HepG2 (cell line): Measurements from ENCODE around the gene DRAP1. TPM values are rescaled to one million over a fixed set of nuclear protein-coding genes. Genes with fewer than 3 reads are reported as not detected.

ENCODE experiments used
- ADNP ChIP-seq: sonication (generic); formaldehyde crosslinking; IDR thresholded peaks from 2 replicates; pipeline ENCODE4 v1.4.0; 2020; ENCODE audit warnings: missing genetic modification reagents
- DPF2 ChIP-seq: sonication (generic); formaldehyde crosslinking; IDR thresholded peaks from 2 replicates; pipeline ENCODE4 v1.4.0; 2020; ENCODE audit warnings: mild to moderate bottlenecking, low read depth, missing genetic modification reagents, borderline replicate concordance
- FOSL1 ChIP-seq: sonication (generic); formaldehyde crosslinking; IDR thresholded peaks from 2 replicates; pipeline ENCODE4 v1.9.0; 2021; ENCODE audit warnings: missing genetic modification reagents, borderline replicate concordance
- MXD4 ChIP-seq: IDR thresholded peaks from 2 replicates; pipeline ENCODE4 v1.6.1; 2016; ENCODE audit warnings: mild to moderate bottlenecking, missing biosample characterization, missing genetic modification reagents
- PCBP2 ChIP-seq: fragments of 200-400 bp; formaldehyde crosslinking; optimal IDR thresholded peaks from 2 replicates; pipeline ENCODE3; 2018; ENCODE audit warnings: low read length, low read depth; ENCODE audit not compliant: poor library complexity, severe bottlenecking
- PHF8 ChIP-seq: sonication (generic); formaldehyde crosslinking; IDR thresholded peaks from 2 replicates; pipeline ENCODE4 v1.5.0; 2020; ENCODE audit warnings: missing genetic modification reagents
- RFX3 ChIP-seq: IDR thresholded peaks from 2 replicates; pipeline ENCODE4 v1.6.1; 2016; ENCODE audit warnings: missing biosample characterization, missing genetic modification reagents
- TAF1 ChIP-seq: sonication (generic); formaldehyde crosslinking; IDR thresholded peaks from 2 replicates; pipeline ENCODE4 v1.4.0; 2020; ENCODE audit warnings: missing genetic modification reagents
- TCF7L2 ChIP-seq: IDR thresholded peaks from 2 replicates; pipeline ENCODE4 v1.6.1; 2011; ENCODE audit warnings: mild to moderate bottlenecking, low read depth, low read length, moderate library complexity
- YY1 ChIP-seq: IDR thresholded peaks from 2 replicates; pipeline ENCODE4 v1.6.1; 2011; ENCODE audit warnings: low read length, low read depth, moderate library complexity, mild to moderate bottlenecking; ENCODE audit not compliant: insufficient read depth, insufficient replicate concordance
- ZFP36L2 ChIP-seq: sonication (generic); formaldehyde crosslinking; IDR thresholded peaks from 2 replicates; pipeline ENCODE4 v1.4.0; 2020; ENCODE audit warnings: missing genetic modification reagents
- ZKSCAN5 ChIP-seq: sonication (generic); formaldehyde crosslinking; IDR thresholded peaks from 2 replicates; pipeline ENCODE4 v1.5.1; 2020; ENCODE audit warnings: mild to moderate bottlenecking, missing genetic modification reagents
- ZNF205 ChIP-seq: IDR thresholded peaks from 2 replicates; pipeline ENCODE4 v1.6.1; 2018; ENCODE audit warnings: missing biosample characterization, missing genetic modification reagents
- ZNF547 ChIP-seq: sonication (generic); formaldehyde crosslinking; IDR thresholded peaks from 2 replicates; pipeline ENCODE4 v1.5.1; 2020; ENCODE audit warnings: mild to moderate bottlenecking, missing genetic modification reagents
- ZNF652 ChIP-seq: IDR thresholded peaks from 2 replicates; pipeline ENCODE4 v1.6.1; 2016; ENCODE audit warnings: low read depth, borderline replicate concordance
- ZSCAN9 ChIP-seq: IDR thresholded peaks from 2 replicates; pipeline ENCODE4 v1.6.1; 2016; ENCODE audit warnings: borderline replicate concordance
- polyA plus RNA-seq, 8 experiments: library from polyadenylated mRNA; depleted of rRNA in 3 of 8; stranded (reverse) in 7 of 8; unstranded in 1 of 8; fragments of >200 nt; fragmentation: Illumina TruSeq in 4 of 8; extraction: Trizol in 4 of 8; gene quantifications; 2 replicates each; pipeline versions ENCODE4 v1.2.1 to v1.2.3, GENCODE V29; 2011 to 2016; ENCODE audit warnings: low read depth in 4 of 8, missing spikeins in 1 of 8, mixed read lengths in 1 of 8; ENCODE audit not compliant: insufficient read depth in 1 of 8
- total RNA-seq, 5 experiments: library from RNA; depleted of rRNA; stranded (reverse); fragments of >200 nt; fragmentation: Illumina TruSeq; extraction: Trizol; gene quantifications; 2 replicates each; pipeline ENCODE4 v1.2.3, GENCODE V29; 2016; ENCODE audit warnings: low read depth in 1 of 5
- TF ChIP-seq, protein P1 (sequence below), 2 experiments: fragments of 450-650 bp in 1 of 2; sonication (generic) in 1 of 2; formaldehyde crosslinking in 1 of 2; IDR thresholded peaks; 2 replicates each; pipeline versions ENCODE4 v1.6.1 to v1.8.0; 2016 to 2022; ENCODE audit warnings: antibody characterized with exemption in 1 of 2, mild to moderate bottlenecking in 1 of 2, missing genetic modification reagents in 1 of 2
- TF ChIP-seq, protein P2 (sequence below): sonication (generic); formaldehyde crosslinking; IDR thresholded peaks from 2 replicates; pipeline ENCODE4 v1.9.0; 2021; ENCODE audit warnings: missing genetic modification reagents, mild to moderate bottlenecking, borderline replicate concordance
- TF ChIP-seq, protein P3 (sequence below): IDR thresholded peaks from 2 replicates; pipeline ENCODE4 v1.6.1; 2016; ENCODE audit warnings: missing genetic modification reagents, missing compliant biosample characterization

The DRAP1 gene
- total and polyA plus RNA-seq, 2 of the 13 experiments (the other 11 are each of a cell fraction or from before 2014, with no cell fraction given), result 46.8 to 52.3 TPM

DNA sequence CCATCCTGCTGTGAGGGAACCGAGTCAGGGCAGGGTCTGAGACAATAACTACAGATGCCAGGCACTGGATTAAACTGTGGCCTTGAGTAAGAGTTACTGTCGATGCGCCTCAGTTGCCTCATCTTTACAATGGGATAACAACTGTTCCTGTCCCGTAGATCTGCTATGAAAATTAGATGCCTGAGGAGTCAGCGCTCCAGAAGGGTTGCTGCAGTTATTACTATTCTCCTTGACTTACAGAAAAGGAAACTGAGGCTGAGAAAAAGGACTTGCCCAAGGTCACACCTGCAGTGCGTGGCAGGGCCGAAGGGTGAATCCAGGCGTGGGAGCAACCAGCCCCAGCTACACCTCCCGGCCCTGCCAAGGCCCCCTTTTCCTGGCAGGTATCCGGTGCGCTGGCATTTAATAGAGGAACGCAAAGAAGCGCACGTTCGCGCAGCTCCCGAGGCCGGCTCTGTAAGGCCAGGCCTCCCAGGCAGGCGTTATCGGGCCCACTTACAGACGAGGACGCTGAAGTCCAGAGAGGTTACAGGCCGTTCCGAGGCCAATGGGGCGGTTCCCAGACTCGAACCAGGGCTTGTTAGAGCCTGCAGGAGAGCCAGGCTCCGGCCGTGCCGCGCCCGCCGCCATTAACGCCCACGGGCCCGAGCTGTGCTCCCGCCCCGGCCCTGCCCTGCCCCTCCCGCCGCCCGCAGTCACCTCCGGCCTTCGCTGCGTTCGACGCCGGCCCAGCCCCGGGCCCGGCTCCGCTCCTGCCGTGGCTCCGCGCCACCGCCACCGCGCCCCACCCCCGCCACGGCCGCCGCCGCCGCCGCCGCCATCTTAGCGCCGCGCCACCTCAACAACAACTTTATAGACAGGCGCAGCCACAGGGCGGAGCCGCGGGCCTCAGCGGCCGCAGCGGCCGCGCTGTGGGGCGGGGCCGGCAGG lies 750 bp upstream of the DRAP1 start, which contains the start of gene C11orf68 (continued):
- TF ChIP-seq, protein P1, sequence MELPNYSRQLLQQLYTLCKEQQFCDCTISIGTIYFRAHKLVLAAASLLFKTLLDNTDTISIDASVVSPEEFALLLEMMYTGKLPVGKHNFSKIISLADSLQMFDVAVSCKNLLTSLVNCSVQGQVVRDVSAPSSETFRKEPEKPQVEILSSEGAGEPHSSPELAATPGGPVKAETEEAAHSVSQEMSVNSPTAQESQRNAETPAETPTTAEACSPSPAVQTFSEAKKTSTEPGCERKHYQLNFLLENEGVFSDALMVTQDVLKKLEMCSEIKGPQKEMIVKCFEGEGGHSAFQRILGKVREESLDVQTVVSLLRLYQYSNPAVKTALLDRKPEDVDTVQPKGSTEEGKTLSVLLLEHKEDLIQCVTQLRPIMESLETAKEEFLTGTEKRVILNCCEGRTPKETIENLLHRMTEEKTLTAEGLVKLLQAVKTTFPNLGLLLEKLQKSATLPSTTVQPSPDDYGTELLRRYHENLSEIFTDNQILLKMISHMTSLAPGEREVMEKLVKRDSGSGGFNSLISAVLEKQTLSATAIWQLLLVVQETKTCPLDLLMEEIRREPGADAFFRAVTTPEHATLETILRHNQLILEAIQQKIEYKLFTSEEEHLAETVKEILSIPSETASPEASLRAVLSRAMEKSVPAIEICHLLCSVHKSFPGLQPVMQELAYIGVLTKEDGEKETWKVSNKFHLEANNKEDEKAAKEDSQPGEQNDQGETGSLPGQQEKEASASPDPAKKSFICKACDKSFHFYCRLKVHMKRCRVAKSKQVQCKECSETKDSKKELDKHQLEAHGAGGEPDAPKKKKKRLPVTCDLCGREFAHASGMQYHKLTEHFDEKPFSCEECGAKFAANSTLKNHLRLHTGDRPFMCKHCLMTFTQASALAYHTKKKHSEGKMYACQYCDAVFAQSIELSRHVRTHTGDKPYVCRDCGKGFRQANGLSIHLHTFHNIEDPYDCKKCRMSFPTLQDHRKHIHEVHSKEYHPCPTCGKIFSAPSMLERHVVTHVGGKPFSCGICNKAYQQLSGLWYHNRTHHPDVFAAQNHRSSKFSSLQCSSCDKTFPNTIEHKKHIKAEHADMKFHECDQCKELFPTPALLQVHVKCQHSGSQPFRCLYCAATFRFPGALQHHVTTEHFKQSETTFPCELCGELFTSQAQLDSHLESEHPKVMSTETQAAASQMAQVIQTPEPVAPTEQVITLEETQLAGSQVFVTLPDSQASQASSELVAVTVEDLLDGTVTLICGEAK (IDR thresholded peaks at IDR 0.05), result peak; percentile 69
- TF ChIP-seq, protein P1 (CRISPR knock-in tag; IDR thresholded peaks at IDR 0.05), result peak; percentile 99
- TF ChIP-seq, protein P2, sequence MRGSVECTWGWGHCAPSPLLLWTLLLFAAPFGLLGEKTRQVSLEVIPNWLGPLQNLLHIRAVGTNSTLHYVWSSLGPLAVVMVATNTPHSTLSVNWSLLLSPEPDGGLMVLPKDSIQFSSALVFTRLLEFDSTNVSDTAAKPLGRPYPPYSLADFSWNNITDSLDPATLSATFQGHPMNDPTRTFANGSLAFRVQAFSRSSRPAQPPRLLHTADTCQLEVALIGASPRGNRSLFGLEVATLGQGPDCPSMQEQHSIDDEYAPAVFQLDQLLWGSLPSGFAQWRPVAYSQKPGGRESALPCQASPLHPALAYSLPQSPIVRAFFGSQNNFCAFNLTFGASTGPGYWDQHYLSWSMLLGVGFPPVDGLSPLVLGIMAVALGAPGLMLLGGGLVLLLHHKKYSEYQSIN (CRISPR knock-in tag), result no peak
- TF ChIP-seq MXD4 (CRISPR knock-in tag), result 0 out of 2 replicates have a peak, but pooled peaks have one; percentile 15
- no peak for TF ChIP-seq TCF7L2
- TF ChIP-seq ZNF652, result no peak
- no peak for TF ChIP-seq PCBP2
- no peak for TF ChIP-seq ZKSCAN5 (CRISPR knock-in tag)
- 0 out of 2 replicates have a peak, but pooled peaks have one; percentile 57 for TF ChIP-seq ADNP (CRISPR knock-in tag)
- no peak for TF ChIP-seq FOSL1 (CRISPR knock-in tag)
- peak; percentile 56; the same call in 1 of the 2 replicates for TF ChIP-seq PHF8 (CRISPR knock-in tag)
- peak; percentile 49; the same call in 1 of the 2 replicates for TF ChIP-seq ZSCAN9
- TF ChIP-seq, protein P3, sequence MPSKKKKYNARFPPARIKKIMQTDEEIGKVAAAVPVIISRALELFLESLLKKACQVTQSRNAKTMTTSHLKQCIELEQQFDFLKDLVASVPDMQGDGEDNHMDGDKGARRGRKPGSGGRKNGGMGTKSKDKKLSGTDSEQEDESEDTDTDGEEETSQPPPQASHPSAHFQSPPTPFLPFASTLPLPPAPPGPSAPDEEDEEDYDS, result peak; percentile 85; the same call in 1 of the 2 replicates
- TF ChIP-seq ZNF205 (CRISPR knock-in tag), result 0 out of 2 replicates have a peak, but pooled peaks have one; percentile 14
- peak; percentile 95 for TF ChIP-seq YY1
- TF ChIP-seq ZFP36L2 (CRISPR knock-in tag), result no peak
- TF ChIP-seq RFX3, result no peak
- TF ChIP-seq ZNF547, result 0 out of 2 replicates have a peak, but pooled peaks have one; percentile 13
- no peak for TF ChIP-seq DPF2
- peak; percentile 33; the same call in 1 of the 2 replicates for TF ChIP-seq TAF1 (CRISPR knock-in tag)
